Progenitor cell of endocrine pancreas (in vitro differentiated cells): ENCODE results near the gene RFNG. TPM values are rescaled to one million over a fixed set of nuclear protein-coding genes. Genes with fewer than 3 reads are reported as not detected.
"Not testable (repeated sequence)": the region's sequence is repeated elsewhere in the genome, so short reads cannot be mapped to it uniquely, and the experiment has no call there.

Source experiments
- DNase-seq: peaks from one replicate; pipeline ENCODE4 v3.0.0; 2021; ENCODE audit warnings: low spot score; ENCODE audit not compliant: unreplicated experiment
- H3K27ac Mint-ChIP-seq: 2 replicates; pipeline ENCODE4 v1.8.0; 2021; ENCODE audit warnings: mild to moderate bottlenecking, moderate library complexity, mixed read lengths
- H3K27me3 Mint-ChIP-seq: 2 replicates; pipeline ENCODE4 v1.8.0; 2021; ENCODE audit warnings: mixed read lengths
- H3K36me3 Mint-ChIP-seq: 2 replicates; pipeline ENCODE4 v1.8.0; 2022; ENCODE audit warnings: mixed read lengths; ENCODE audit not compliant: insufficient read depth
- H3K4me1 Mint-ChIP-seq: 2 replicates; pipeline ENCODE4 v1.8.0; 2021; ENCODE audit warnings: low read depth, mixed read lengths
- H3K4me3 Mint-ChIP-seq: 2 replicates; pipeline ENCODE4 v1.8.0; 2021; ENCODE audit warnings: low read depth, mild to moderate bottlenecking, moderate library complexity, mixed read lengths
- H3K9me3 Mint-ChIP-seq: 2 replicates; pipeline ENCODE4 v1.8.0; 2021; ENCODE audit warnings: low read depth, mixed read lengths
- total RNA-seq: library from RNA; stranded (reverse); gene quantifications from 2 replicates; pipeline ENCODE4 v1.2.1, GENCODE V29; 2021
- TF ChIP-seq, protein P1 (sequence below): fragments of 200-600 bp; sonication (generic); IDR thresholded peaks from one replicate; pipeline ENCODE4 v1.5.0; 2021; ENCODE audit warnings: antibody characterized with exemption, mild to moderate bottlenecking; ENCODE audit not compliant: unreplicated experiment

The RFNG gene
- total RNA-seq, 1 donor from 2014 or later = 65.5 TPM

DNA sequence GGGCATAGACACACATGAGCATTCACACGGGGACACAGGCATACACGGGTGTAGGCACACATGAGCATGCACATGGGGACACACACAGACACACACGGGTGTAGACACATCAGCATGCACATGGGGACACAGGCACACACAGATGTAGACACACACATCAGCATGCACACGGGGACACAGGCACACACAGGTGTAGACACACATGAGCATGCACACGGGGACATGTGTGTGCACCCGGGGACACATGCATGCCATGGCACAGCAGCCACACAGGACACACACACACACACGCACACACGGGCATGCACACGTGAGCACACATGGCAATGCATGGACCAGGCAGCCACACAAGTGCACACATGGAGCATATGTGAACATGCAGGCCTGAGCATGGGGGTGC is 9.0 kb downstream of the RFNG start:
- peaks cover 9% of the 10 kb centered on the region for H3K36me3 Mint-ChIP-seq
- TF ChIP-seq, protein P1, sequence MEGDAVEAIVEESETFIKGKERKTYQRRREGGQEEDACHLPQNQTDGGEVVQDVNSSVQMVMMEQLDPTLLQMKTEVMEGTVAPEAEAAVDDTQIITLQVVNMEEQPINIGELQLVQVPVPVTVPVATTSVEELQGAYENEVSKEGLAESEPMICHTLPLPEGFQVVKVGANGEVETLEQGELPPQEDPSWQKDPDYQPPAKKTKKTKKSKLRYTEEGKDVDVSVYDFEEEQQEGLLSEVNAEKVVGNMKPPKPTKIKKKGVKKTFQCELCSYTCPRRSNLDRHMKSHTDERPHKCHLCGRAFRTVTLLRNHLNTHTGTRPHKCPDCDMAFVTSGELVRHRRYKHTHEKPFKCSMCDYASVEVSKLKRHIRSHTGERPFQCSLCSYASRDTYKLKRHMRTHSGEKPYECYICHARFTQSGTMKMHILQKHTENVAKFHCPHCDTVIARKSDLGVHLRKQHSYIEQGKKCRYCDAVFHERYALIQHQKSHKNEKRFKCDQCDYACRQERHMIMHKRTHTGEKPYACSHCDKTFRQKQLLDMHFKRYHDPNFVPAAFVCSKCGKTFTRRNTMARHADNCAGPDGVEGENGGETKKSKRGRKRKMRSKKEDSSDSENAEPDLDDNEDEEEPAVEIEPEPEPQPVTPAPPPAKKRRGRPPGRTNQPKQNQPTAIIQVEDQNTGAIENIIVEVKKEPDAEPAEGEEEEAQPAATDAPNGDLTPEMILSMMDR = no peak
- H3K27me3 Mint-ChIP-seq = peaks cover 13% of the 10 kb centered on the region
- no peaks in the 10 kb centered on the region for H3K9me3 Mint-ChIP-seq
- no peak overlapping the region for H3K27ac Mint-ChIP-seq
- no peak for DNase-seq
- no peak overlapping the region for H3K4me3 Mint-ChIP-seq
- peaks cover 2% of the 10 kb centered on the region for H3K4me1 Mint-ChIP-seq

DNA sequence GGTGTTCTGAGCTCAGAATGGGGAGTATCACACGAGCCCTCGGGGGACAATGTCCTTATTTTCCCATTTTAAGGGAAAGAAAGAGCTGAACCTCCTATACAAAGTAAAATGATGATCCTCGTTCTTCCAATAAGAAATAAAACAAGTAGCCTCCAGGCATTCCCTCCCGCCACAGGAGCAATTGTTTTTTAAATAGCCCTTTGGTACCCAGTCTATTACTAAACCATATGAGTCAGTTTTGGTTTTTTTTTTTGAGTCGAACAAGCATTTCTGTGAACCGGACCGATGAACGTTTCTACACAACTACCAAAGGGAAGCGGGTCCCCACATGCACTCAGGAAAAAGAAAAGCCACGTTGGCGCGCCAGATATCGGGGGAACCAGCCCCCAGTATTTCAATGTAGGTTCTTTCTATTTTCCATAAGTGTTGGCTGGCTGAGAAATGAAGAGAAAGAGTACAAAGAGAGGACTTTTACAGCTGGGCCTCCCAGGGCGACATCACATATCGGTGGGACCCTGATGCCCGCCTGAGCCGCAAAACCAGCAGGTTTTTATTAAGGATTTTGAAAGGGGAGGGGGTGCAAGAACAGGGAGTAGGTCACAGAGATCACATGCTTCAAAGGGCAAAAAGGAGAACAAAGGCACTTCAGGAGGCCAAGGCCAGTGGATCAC is 10.3 kb downstream of the RFNG start:
- Mint-ChIP-seq H3K4me3 (no peak overlapping the region), H3K36me3 (no peaks in the 10 kb centered on the region), H3K27me3 (peaks cover 13% of the 10 kb centered on the region), H3K9me3 (no peaks in the 10 kb centered on the region), H3K4me1 (peaks cover 3% of the 10 kb centered on the region), H3K27ac (no peak overlapping the region)
- TF ChIP-seq, protein P1 = no peak
- no peak for DNase-seq

DNA sequence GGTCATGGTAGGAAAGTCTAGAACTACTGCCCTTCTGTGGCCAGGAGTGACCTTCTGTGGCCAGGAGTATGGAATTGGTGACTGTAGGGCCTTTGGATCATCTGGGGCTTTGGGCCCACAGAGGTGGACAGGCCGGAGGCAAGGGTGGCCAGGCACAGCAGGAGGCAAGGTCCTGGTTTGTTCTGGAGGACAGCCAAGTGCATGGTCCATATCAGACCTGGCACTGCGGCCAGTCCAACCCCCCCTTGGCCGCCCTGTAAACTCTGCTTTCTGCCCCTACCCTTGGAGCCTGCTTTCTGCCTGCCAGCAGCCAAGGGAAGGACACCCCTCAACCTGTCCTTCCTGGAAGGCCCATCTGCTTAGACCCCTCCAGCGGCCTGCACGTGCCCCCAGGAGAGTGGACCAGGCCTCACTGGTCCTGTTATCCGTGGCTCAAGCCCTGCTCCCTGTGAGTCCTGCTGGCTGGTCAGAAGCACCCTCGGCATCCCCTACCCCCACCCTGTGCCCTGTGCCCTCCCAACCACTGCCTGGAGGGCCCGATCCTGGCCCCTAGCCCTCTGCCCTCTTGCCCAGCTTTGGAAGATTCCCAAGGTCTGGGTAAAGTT is 11.8 kb downstream of the RFNG start:
- TF ChIP-seq, protein P1 = no peak
- Mint-ChIP-seq H3K9me3 (no peaks in the 10 kb centered on the region), H3K27ac (no peak overlapping the region), H3K27me3 (peaks cover 19% of the 10 kb centered on the region), H3K4me1 (peaks cover 4% of the 10 kb centered on the region), H3K4me3 (no peak overlapping the region), H3K36me3 (peaks cover 7% of the 10 kb centered on the region)
- no peak for DNase-seq

DNA sequence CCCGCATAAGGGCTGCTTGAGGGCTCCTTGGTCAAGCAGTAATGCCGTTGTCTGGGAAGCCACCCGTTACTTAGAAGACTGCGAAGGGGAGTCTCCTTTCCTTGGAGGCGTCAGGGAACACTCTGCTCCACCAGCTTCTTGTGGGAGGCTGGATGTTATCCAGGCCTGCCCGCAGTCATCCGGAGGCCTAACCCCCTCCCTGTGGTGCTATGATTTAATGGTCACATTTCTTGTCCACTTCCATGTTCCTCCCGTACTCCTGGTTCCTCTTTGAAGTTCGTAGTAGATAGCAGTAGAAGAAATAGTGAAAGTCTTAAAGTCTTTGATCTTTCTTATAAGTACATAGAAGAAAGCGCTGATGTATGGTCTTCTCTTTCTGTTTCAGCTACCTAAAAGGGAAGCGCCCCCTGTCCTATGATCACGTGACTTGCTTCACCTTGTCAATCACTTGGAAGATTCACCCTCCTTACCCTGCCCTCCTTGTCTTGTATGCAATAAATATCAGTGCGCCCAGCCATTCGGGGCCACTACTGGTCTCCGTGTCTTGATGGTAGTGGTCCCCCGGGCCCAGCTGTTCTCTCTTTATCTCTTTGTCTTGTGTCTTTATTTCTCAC is 12.7 kb downstream of the RFNG start:
- H3K4me3 Mint-ChIP-seq, DNase-seq, H3K36me3 Mint-ChIP-seq, H3K9me3 Mint-ChIP-seq, H3K27ac Mint-ChIP-seq, H3K4me1 Mint-ChIP-seq: not testable (repeated sequence)
- H3K27me3 Mint-ChIP-seq = peaks cover 19% of the 10 kb centered on the region

DNA sequence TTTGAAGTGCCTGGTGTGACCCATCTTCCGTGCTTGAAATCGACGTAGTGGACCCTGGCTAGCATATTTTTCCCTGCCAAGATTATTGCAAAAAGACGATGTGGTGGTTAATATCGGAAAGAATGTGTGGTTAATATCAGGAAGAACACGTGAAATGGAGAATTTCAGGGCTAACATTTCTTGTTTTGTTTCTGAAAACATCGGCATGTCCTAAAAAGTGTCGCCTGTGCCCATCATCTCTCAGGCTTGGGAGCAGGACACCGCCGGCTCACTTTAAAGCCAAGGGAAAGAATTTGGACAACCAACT is 13.8 kb downstream of the RFNG start:
- DNase-seq = no peak
- H3K4me1 Mint-ChIP-seq = peaks cover 4% of the 10 kb centered on the region
- H3K9me3 Mint-ChIP-seq = no peaks in the 10 kb centered on the region
- H3K27ac Mint-ChIP-seq = peak overlapping the region; percentile 92
- peaks cover 20% of the 10 kb centered on the region for H3K27me3 Mint-ChIP-seq
- peak overlapping the region; percentile 75 for H3K4me3 Mint-ChIP-seq
- TF ChIP-seq, protein P1 = no peak
- H3K36me3 Mint-ChIP-seq = peaks cover 7% of the 10 kb centered on the region
